ENCODE results near the gene ZNF595. TPM values are rescaled to one million over a fixed set of nuclear protein-coding genes. Genes with fewer than 3 reads are reported as not detected.
"Not testable (repeated sequence)": the region's sequence is repeated elsewhere in the genome, so short reads cannot be mapped to it uniquely, and the experiment has no call there.

ZNF595 gene
- total RNA-seq, 4 donors from 2014 or later = 10.8 to 29.8 (median 15.7) TPM

GRCh38 chr4:114149-114548, 61.0 kb downstream of the ZNF595 start:
- no peaks in the 10 kb centered on the region for H3K9me3 ChIP-seq
- intact Hi-C loops (cut with DNase I) = no loop called here
- H3K4me1 ChIP-seq = no peaks in the 10 kb centered on the region
- no peak overlapping the region for H3K27ac ChIP-seq (replicated peaks in 1 of 4)
- H3K36me3 ChIP-seq = no peaks in the 10 kb centered on the region
- no peak for TF ChIP-seq POLR2A (IDR thresholded peaks at IDR 0.05; ENCODE audit: low read depth)
- no peak for TF ChIP-seq EP300 (IDR thresholded peaks at IDR 0.05)
- no peak for TF ChIP-seq POLR2AphosphoS5 (IDR thresholded peaks at IDR 0.05)
- no peak for TF ChIP-seq CTCF (IDR thresholded peaks at IDR 0.05)
- peaks cover 0 to 35% (median under 1%) of the 10 kb centered on the region in 4 donors for H3K27me3 ChIP-seq
- H3K4me3 ChIP-seq = no peak overlapping the region
- no peak for DNase-seq (ENCODE audit: extremely low spot score)

GRCh38 chr4:116499-116898, 63.4 kb downstream of the ZNF595 start:
- Histone ChIP-seq H3K36me3 (no peaks in the 10 kb centered on the region), H3K27ac (replicated peaks in 1 of 4) (no peak overlapping the region), H3K4me1 (no peaks in the 10 kb centered on the region), H3K4me3 (no peak overlapping the region), H3K9me3 (no peaks in the 10 kb centered on the region), H3K27me3 (peaks cover 0 to 12% (median 0%) of the 10 kb centered on the region in 4 donors)
- TF ChIP-seq EP300 (IDR thresholded peaks at IDR 0.05) = no peak
- no peak for TF ChIP-seq CTCF (IDR thresholded peaks at IDR 0.05)
- TF ChIP-seq POLR2AphosphoS5 (IDR thresholded peaks at IDR 0.05) = no peak
- TF ChIP-seq POLR2A (IDR thresholded peaks at IDR 0.05; ENCODE audit: low read depth) = no peak
- intact Hi-C loops (cut with DNase I) = no loop called here
- 91% methylated on average over 1 of the region's 1 CpG for WGBS
- no peak for DNase-seq (ENCODE audit: extremely low spot score)

- WGBS = 70% methylated on average over 5 of the region's 5 CpGs
- no peak overlapping the region for H3K27ac ChIP-seq (replicated peaks in 1 of 4)
- no peaks in the 10 kb centered on the region for H3K36me3 ChIP-seq
- no peak for DNase-seq (ENCODE audit: extremely low spot score)
- peaks cover 6 to 12% (median 9%) of the 10 kb centered on the region in 4 donors for H3K4me1 ChIP-seq
- no peaks in the 10 kb centered on the region for H3K27me3 ChIP-seq
- H3K4me3 ChIP-seq = no peak overlapping the region
- peaks cover 0 to 4% (median 0%) of the 10 kb centered on the region in 4 donors for H3K9me3 ChIP-seq
- TF ChIP-seq CTCF (IDR thresholded peaks at IDR 0.05) = no peak
- intact Hi-C loops (cut with DNase I) = no loop called here
Measured at GRCh38 chr4:120616-121015, 67.5 kb downstream of the ZNF595 start.

- WGBS = 69% methylated on average over 7 of the region's 7 CpGs
- Histone ChIP-seq H3K27ac (replicated peaks in 1 of 4) (no peak overlapping the region), H3K4me3 (no peak overlapping the region), H3K4me1 (peaks cover 15 to 21% (median 18%) of the 10 kb centered on the region in 4 donors), H3K36me3 (peaks cover 0 to 1% (median 0%) of the 10 kb centered on the region in 4 donors), H3K9me3 (peaks cover 0 to 4% (median 0%) of the 10 kb centered on the region in 4 donors), H3K27me3 (no peaks in the 10 kb centered on the region)
- no peak for DNase-seq (ENCODE audit: extremely low spot score)
- intact Hi-C loops (cut with DNase I) = no loop called here
- TF ChIP-seq CTCF (IDR thresholded peaks at IDR 0.05) = no peak
- TF ChIP-seq POLR2A (IDR thresholded peaks at IDR 0.05; ENCODE audit: low read depth) = no peak
- TF ChIP-seq POLR2AphosphoS5 (IDR thresholded peaks at IDR 0.05) = no peak
- no peak for TF ChIP-seq EP300 (IDR thresholded peaks at IDR 0.05)
Measured at GRCh38 chr4:121408-122084, 68.4 kb downstream of the ZNF595 start.

GRCh38 chr4:123922-124274, 70.8 kb downstream of the ZNF595 start:
- H3K9me3 ChIP-seq; intact Hi-C loops (cut with DNase I); H3K27me3 ChIP-seq; DNase-seq (ENCODE audit: extremely low spot score): not testable (repeated sequence)
- peaks cover 0 to 23% (median 20%) of the 10 kb centered on the region in 4 donors for H3K36me3 ChIP-seq
- peak overlapping the region; percentile 86 to 96 (median 91) for H3K27ac ChIP-seq (replicated peaks in 1 of 4)
- 50% methylated on average over 8 of the region's 10 CpGs for WGBS
- H3K4me3 ChIP-seq = peak overlapping the region; percentile 72 to 99 (median 85)
- H3K4me1 ChIP-seq = peaks cover 15 to 22% (median 20%) of the 10 kb centered on the region in 4 donors
